Natural killer cell (primary cell): ENCODE results near the gene P3H3. TPM values are rescaled to one million over a fixed set of nuclear protein-coding genes. Genes with fewer than 3 reads are reported as not detected.
"Not testable (repeated sequence)": the region's sequence is repeated elsewhere in the genome, so short reads cannot be mapped to it uniquely, and the experiment has no call there.

Source experiments
- ATAC-seq, 3 donors: fragments of 150-1000 bp in 2 of 3; fragments of 200-7000 bp in 1 of 3; cut with Tn5 transposase; 1 replicate in 1 of 3; 2 replicates in 2 of 3; pipeline ENCODE4 v1.10.0; 2021; ENCODE audit warnings: mild to moderate bottlenecking in 2 of 3, moderate library complexity in 2 of 3
- DNase-seq, 2 donors: peaks; one replicate each; pipeline versions ENCODE4 v3.0.0 to v3.0.0-alpha.2; 2013 to 2021; ENCODE audit warnings: mixed read lengths in 1 of 2
- H3K27ac ChIP-seq: one replicate; pipeline ENCODE4 v1.5.1; 2013; ENCODE audit warnings: mild to moderate bottlenecking, low read length
- H3K27me3 ChIP-seq: one replicate; pipeline ENCODE4 v1.6.1; 2013; ENCODE audit warnings: low read length; ENCODE audit not compliant: control insufficient read depth, insufficient read depth
- H3K36me3 ChIP-seq: one replicate; pipeline ENCODE4 v1.6.1; 2013; ENCODE audit warnings: low read length; ENCODE audit not compliant: control insufficient read depth, insufficient read depth
- H3K4me1 ChIP-seq: one replicate; pipeline ENCODE4 v1.6.1; 2013; ENCODE audit warnings: low read length; ENCODE audit not compliant: control insufficient read depth, insufficient read depth
- H3K4me3 ChIP-seq: one replicate; pipeline ENCODE4 v1.5.1; 2013; ENCODE audit warnings: low read length
- H3K9me3 ChIP-seq: one replicate; pipeline ENCODE4 v1.6.1; 2013; ENCODE audit warnings: low read length; ENCODE audit not compliant: control insufficient read depth, insufficient read depth
- H3K27ac Mint-ChIP-seq, 2 donors: one replicate each; pipeline ENCODE4 v1.8.0; 2022; ENCODE audit warnings: mild to moderate bottlenecking in 2 of 2, mixed read lengths in 2 of 2, moderate library complexity in 1 of 2
- H3K27me3 Mint-ChIP-seq, 2 donors: one replicate each; pipeline ENCODE4 v1.8.0; 2022; ENCODE audit warnings: low read depth in 2 of 2, mixed read lengths in 2 of 2
- H3K36me3 Mint-ChIP-seq: one replicate; pipeline ENCODE4 v1.8.0; 2022; ENCODE audit warnings: mixed read lengths
- H3K4me1 Mint-ChIP-seq, 2 donors: one replicate each; pipeline ENCODE4 v1.8.0; 2022; ENCODE audit warnings: mixed read lengths in 2 of 2
- H3K4me3 Mint-ChIP-seq: one replicate; pipeline ENCODE4 v1.8.0; 2022; ENCODE audit warnings: mild to moderate bottlenecking, moderate library complexity, mixed read lengths
- H3K9me3 Mint-ChIP-seq, 2 donors: one replicate each; pipeline ENCODE4 v1.8.0; 2022; ENCODE audit warnings: mixed read lengths in 2 of 2
- CTCF ChIP-seq: fragments of 200-600 bp; IDR thresholded peaks from one replicate; pipeline ENCODE4 v1.8.0; 2022; ENCODE audit warnings: antibody characterized with exemption
- WGBS: methylation state at CpG from one replicate; pipeline ENCODE4 v1.1.7; 2013; ENCODE audit warnings: missing lambda C conversion rate; ENCODE audit not compliant: insufficient coverage; 5-methylcytosine and 5-hydroxymethylcytosine counted together
- intact Hi-C: fragments of 100-400 bp; cut with micrococcal nuclease; formaldehyde crosslinking; loops from one replicate; pipeline ENCODE4 v1.14.2; 2022
- total RNA-seq, 4 donors: library from RNA; stranded (reverse); fragments of 120-200 nt in 1 of 4; gene quantifications; one replicate each; pipeline versions ENCODE4 v1.2.3 to v1.2.4, GENCODE V29; 2013 to 2022

The P3H3 gene
- total RNA-seq, 3 donors from 2014 or later (not counting 1 experiment from before 2014, with no cell fraction given), result 0.72 to 1.8 TPM; not detected in 1

- Histone ChIP-seq H3K36me3 (peaks cover 33% of the 10 kb centered on the region), H3K4me3 (peak within 1 kb of the TSS; percentile 48), H3K9me3 (no peaks in the 10 kb centered on the region), H3K27ac (peak within 1 kb of the TSS; percentile 71), H3K4me1 (peaks cover 48% of the 10 kb centered on the region), H3K27me3 (no peaks in the 10 kb centered on the region)
- DNase-seq (peak; percentile 66 to 85), ATAC-seq (peak; percentile 83 to 93 (median 89))
- peaks cover 36 to 46% of the 10 kb centered on the region in 2 donors for H3K4me1 Mint-ChIP-seq
- WGBS, result under 1% methylated on average over 86 of the region's 86 CpGs
- no peaks in the 10 kb centered on the region for H3K27me3 Mint-ChIP-seq
- no peaks in the 10 kb centered on the region for H3K9me3 Mint-ChIP-seq
- peak within 1 kb of the TSS; percentile 74 to 84 for H3K27ac Mint-ChIP-seq
- no peak for TF ChIP-seq CTCF
- H3K4me3 Mint-ChIP-seq, result peak within 1 kb of the TSS; percentile 95
- intact Hi-C loops, result no loop called here
- H3K36me3 Mint-ChIP-seq, result no peaks in the 10 kb centered on the region
Observed at GRCh38 chr12:6867413-6868210, 39.4 kb downstream of the P3H3 start, which contains the start of gene TPI1. TPI1 (plus strand) TSS chr12:6867531; CDS start chr12:6867567, 36 bp downstream.

- Mint-ChIP-seq H3K9me3 (no peaks in the 10 kb centered on the region), H3K36me3 (no peaks in the 10 kb centered on the region), H3K4me3 (peak overlapping the region; percentile 82), H3K27me3 (no peaks in the 10 kb centered on the region), H3K27ac (peak overlapping the region; percentile 72 to 84), H3K4me1 (peaks cover 38 to 53% of the 10 kb centered on the region in 2 donors)
- Histone ChIP-seq H3K4me1 (peaks cover 51% of the 10 kb centered on the region), H3K36me3 (peaks cover 26% of the 10 kb centered on the region), H3K4me3 (peak overlapping the region; percentile 48), H3K9me3 (no peaks in the 10 kb centered on the region), H3K27ac (peak overlapping the region; percentile 47), H3K27me3 (no peaks in the 10 kb centered on the region)
- 19% methylated on average over 22 of the region's 22 CpGs for WGBS
- intact Hi-C loops, result loop anchor here (1.0 kb wide), 3 partner anchors 16 to 245 kb away; partner anchors contain the start of genes C1R and USP5
- no peak for TF ChIP-seq CTCF
- DNase-seq (peak in 1 of 2 donors; percentile 36), ATAC-seq (no peak)
Observed at GRCh38 chr12:6868211-6869048, 40.2 kb downstream of the P3H3 start.

- Mint-ChIP-seq H3K27ac (peak overlapping the region; percentile 72 to 84), H3K4me3 (peak overlapping the region; percentile 82), H3K36me3 (no peaks in the 10 kb centered on the region), H3K27me3 (no peaks in the 10 kb centered on the region), H3K4me1 (peaks cover 44 to 58% of the 10 kb centered on the region in 2 donors), H3K9me3 (no peaks in the 10 kb centered on the region)
- WGBS, result 47% methylated on average over 12 of the region's 12 CpGs
- intact Hi-C loops, result loop anchor here (1.0 kb wide), 3 partner anchors 17 to 244 kb away; partner anchors contain the start of genes C1R and USP5
- ATAC-seq (peak in 1 of 3 donors; percentile 7), DNase-seq (peak; percentile 81 to 93)
- Histone ChIP-seq H3K9me3 (no peaks in the 10 kb centered on the region), H3K4me1 (peaks cover 60% of the 10 kb centered on the region), H3K27ac (no peak overlapping the region), H3K36me3 (peaks cover 23% of the 10 kb centered on the region), H3K4me3 (no peak overlapping the region), H3K27me3 (no peaks in the 10 kb centered on the region)
- peak; percentile 84 for TF ChIP-seq CTCF
Observed at GRCh38 chr12:6869049-6870021, 41.1 kb downstream of the P3H3 start.

GRCh38 chr12:6870304-6870703 lies 42.1 kb downstream of the P3H3 start:
- H3K4me1 Mint-ChIP-seq, result peaks cover 44 to 64% of the 10 kb centered on the region in 2 donors
- H3K9me3 Mint-ChIP-seq, H3K4me3 ChIP-seq, H3K36me3 Mint-ChIP-seq, H3K27me3 ChIP-seq, H3K27me3 Mint-ChIP-seq, H3K27ac ChIP-seq, DNase-seq, intact Hi-C loops, ATAC-seq, H3K9me3 ChIP-seq: not testable (repeated sequence)
- Histone ChIP-seq H3K36me3 (peaks cover 19% of the 10 kb centered on the region), H3K4me1 (peaks cover 62% of the 10 kb centered on the region)
- peak overlapping the region in 1 of 2 donors; percentile 87 for H3K27ac Mint-ChIP-seq
- H3K4me3 Mint-ChIP-seq, result peak overlapping the region; percentile 52
- no CpG with 5 or more reads among the region's 4 CpGs for WGBS
